ENCODE measurements around the gene MAN2B2.
"Not testable (repeated sequence)": the region's sequence is repeated elsewhere in the genome, so short reads cannot be mapped to it uniquely, and the experiment has no call there.

The MAN2B2 gene

GRCh38 chr4:6617246-6617645 is 42.3 kb downstream of the MAN2B2 start:
- DNase-seq (ENCODE audit: low read depth), result no peak

- no peak for DNase-seq (ENCODE audit: low read depth)
Measured at GRCh38 chr4:6618386-6619115, 43.6 kb downstream of the MAN2B2 start.

- no peak for DNase-seq (ENCODE audit: low read depth)
Measured at GRCh38 chr4:6619116-6619465, 44.1 kb downstream of the MAN2B2 start.

GRCh38 chr4:6619466-6620255 is 44.7 kb downstream of the MAN2B2 start:
- no peak for DNase-seq (ENCODE audit: low read depth)

- DNase-seq (ENCODE audit: low read depth), result no peak
Measured at GRCh38 chr4:6620296-6620695, 45.3 kb downstream of the MAN2B2 start.

GRCh38 chr4:6620891-6621555 is 46.0 kb downstream of the MAN2B2 start:
- no peak for DNase-seq (ENCODE audit: low read depth)

GRCh38 chr4:6621556-6621927 is 46.6 kb downstream of the MAN2B2 start:
- no peak for DNase-seq (ENCODE audit: low read depth)

- DNase-seq (ENCODE audit: low read depth), result no peak
Measured at GRCh38 chr4:6622744-6623143, 47.8 kb downstream of the MAN2B2 start.

- no peak for DNase-seq (ENCODE audit: low read depth)
Measured at GRCh38 chr4:6625256-6625655, 50.3 kb downstream of the MAN2B2 start.

GRCh38 chr4:6626066-6626465 is 51.1 kb downstream of the MAN2B2 start:
- no peak for DNase-seq (ENCODE audit: low read depth)

- no peak for DNase-seq (ENCODE audit: low read depth)
Measured at GRCh38 chr4:6627832-6628231, 52.8 kb downstream of the MAN2B2 start.

GRCh38 chr4:6628484-6628883 is 53.5 kb downstream of the MAN2B2 start:
- DNase-seq (ENCODE audit: low read depth), result not testable (repeated sequence)

- DNase-seq (ENCODE audit: low read depth), result no peak
Measured at GRCh38 chr4:6632125-6632524, 57.1 kb downstream of the MAN2B2 start.

GRCh38 chr4:6633091-6633906 is 58.3 kb downstream of the MAN2B2 start:
- DNase-seq (ENCODE audit: low read depth), result no peak

GRCh38 chr4:6634746-6635145 is 59.8 kb downstream of the MAN2B2 start:
- no peak for DNase-seq (ENCODE audit: low read depth)

GRCh38 chr4:6639137-6639680 is 64.2 kb downstream of the MAN2B2 start:
- no peak for DNase-seq (ENCODE audit: low read depth)

GRCh38 chr4:6640292-6641163 is 65.5 kb downstream of the MAN2B2 start, which contains the start of gene MRFAP1:
Gene MRFAP1, plus strand, starts transcription at chr4:6640685. Its CDS starts 178 bp downstream, at chr4:6640863.
- DNase-seq (ENCODE audit: low read depth), result peak; percentile 93

GRCh38 chr4:6641164-6641970 is 66.4 kb downstream of the MAN2B2 start:
- DNase-seq (ENCODE audit: low read depth), result peak; percentile 35

- no peak for DNase-seq (ENCODE audit: low read depth)
Measured at GRCh38 chr4:6641971-6642320, 67.0 kb downstream of the MAN2B2 start.
